B cell (primary cell): ENCODE data around the gene TNFRSF25.

Experiments used
- CTCF ChIP-seq: fragments of 200-600 bp; IDR thresholded peaks from one replicate; pipeline ENCODE4 v1.8.0; 2022; ENCODE audit warnings: antibody characterized with exemption, mild to moderate bottlenecking
- EZH2 ChIP-seq: IDR thresholded peaks from 2 replicates; pipeline ENCODE4 v1.6.1; 2012; ENCODE audit warnings: borderline replicate concordance, low read depth, mild to moderate bottlenecking, moderate library complexity, low read length; ENCODE audit not compliant: insufficient read depth, poor library complexity, severe bottlenecking

GRCh38 chr1:6485168-6486101, 19.5 kb upstream of the TNFRSF25 start:
- no peak for TF ChIP-seq CTCF
- TF ChIP-seq EZH2: peak; percentile 22
